Parathyroid adenoma (tissue), 2 donors: ENCODE results near the gene FAM187B.

Experiments used
- H2AFZ ChIP-seq: fragments of 300-600 bp; sonication (generic); one replicate; pipeline ENCODE4 v1.7.0; 2017; ENCODE audit warnings: antibody characterized with exemption, mild to moderate bottlenecking
- H3K27ac ChIP-seq: fragments of 300-600 bp; sonication (generic); one replicate; pipeline ENCODE4 v1.7.0; 2017
- H3K27me3 ChIP-seq: fragments of 300-600 bp; sonication (generic); one replicate; pipeline ENCODE4 v1.7.0; 2017; ENCODE audit warnings: low read length; ENCODE audit not compliant: control insufficient read depth, insufficient read depth
- H3K36me3 ChIP-seq: fragments of 300-600 bp; sonication (generic); one replicate; pipeline ENCODE4 v1.7.0; 2017; ENCODE audit warnings: low read length; ENCODE audit not compliant: control insufficient read depth, insufficient read depth
- H3K4me1 ChIP-seq: fragments of 300-600 bp; sonication (generic); one replicate; pipeline ENCODE4 v1.7.0; 2017; ENCODE audit warnings: control low read depth
- H3K4me2 ChIP-seq: fragments of 300-600 bp; sonication (generic); one replicate; pipeline ENCODE4 v1.7.0; 2017; ENCODE audit warnings: low read length
- H3K4me3 ChIP-seq: fragments of 300-600 bp; sonication (generic); one replicate; pipeline ENCODE4 v1.7.0; 2017; ENCODE audit warnings: low read depth, low read length
- H3K79me2 ChIP-seq: fragments of 300-600 bp; sonication (generic); one replicate; pipeline ENCODE4 v1.7.0; 2017; ENCODE audit warnings: control low read depth
- H3K9ac ChIP-seq: fragments of 300-600 bp; sonication (generic); one replicate; pipeline ENCODE4 v1.7.0; 2017; ENCODE audit warnings: mild to moderate bottlenecking
- H3K9me3 ChIP-seq: fragments of 300-600 bp; sonication (generic); one replicate; pipeline ENCODE4 v1.7.0; 2017; ENCODE audit warnings: low read length; ENCODE audit not compliant: control insufficient read depth
- TF ChIP-seq, protein P1 (sequence below): fragments of 300-600 bp; sonication (generic); IDR thresholded peaks from one replicate; pipeline ENCODE4 v1.7.0; 2017; ENCODE audit warnings: antibody characterized with exemption, mild to moderate bottlenecking
- donor health status: primary hyperparathyroidism.

Gene FAM187B

DNA sequence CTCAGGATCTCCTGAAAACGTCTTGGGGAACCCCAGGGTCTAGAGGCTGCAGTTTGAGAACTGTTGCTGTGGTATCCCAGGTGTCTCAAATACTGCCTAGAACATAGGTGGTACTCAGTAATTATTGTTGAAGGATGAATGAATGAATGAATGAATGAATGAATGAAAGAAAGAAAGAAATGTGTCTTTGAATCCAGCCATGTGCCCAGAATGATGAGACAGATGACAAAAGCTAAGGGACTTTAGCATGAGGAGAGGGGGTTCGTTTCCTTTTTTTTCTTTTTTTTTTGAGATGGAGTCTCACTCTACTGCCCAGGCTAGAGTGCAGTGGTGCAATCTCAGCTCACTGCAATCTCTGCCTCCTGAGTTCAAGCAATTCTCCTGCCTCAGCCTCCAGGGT is 28.0 kb upstream of the FAM187B start:
- H3K4me2 ChIP-seq: no peak overlapping the region
- TF ChIP-seq, protein P1, sequence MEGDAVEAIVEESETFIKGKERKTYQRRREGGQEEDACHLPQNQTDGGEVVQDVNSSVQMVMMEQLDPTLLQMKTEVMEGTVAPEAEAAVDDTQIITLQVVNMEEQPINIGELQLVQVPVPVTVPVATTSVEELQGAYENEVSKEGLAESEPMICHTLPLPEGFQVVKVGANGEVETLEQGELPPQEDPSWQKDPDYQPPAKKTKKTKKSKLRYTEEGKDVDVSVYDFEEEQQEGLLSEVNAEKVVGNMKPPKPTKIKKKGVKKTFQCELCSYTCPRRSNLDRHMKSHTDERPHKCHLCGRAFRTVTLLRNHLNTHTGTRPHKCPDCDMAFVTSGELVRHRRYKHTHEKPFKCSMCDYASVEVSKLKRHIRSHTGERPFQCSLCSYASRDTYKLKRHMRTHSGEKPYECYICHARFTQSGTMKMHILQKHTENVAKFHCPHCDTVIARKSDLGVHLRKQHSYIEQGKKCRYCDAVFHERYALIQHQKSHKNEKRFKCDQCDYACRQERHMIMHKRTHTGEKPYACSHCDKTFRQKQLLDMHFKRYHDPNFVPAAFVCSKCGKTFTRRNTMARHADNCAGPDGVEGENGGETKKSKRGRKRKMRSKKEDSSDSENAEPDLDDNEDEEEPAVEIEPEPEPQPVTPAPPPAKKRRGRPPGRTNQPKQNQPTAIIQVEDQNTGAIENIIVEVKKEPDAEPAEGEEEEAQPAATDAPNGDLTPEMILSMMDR: no peak
- no peaks in the 10 kb centered on the region for H3K36me3 ChIP-seq
- H3K9ac ChIP-seq: no peak overlapping the region
- peaks cover 2% of the 10 kb centered on the region for H3K79me2 ChIP-seq
- no peaks in the 10 kb centered on the region for H3K9me3 ChIP-seq
- H3K4me1 ChIP-seq: no peaks in the 10 kb centered on the region
- no peaks in the 10 kb centered on the region for H3K27me3 ChIP-seq
- H3K4me3 ChIP-seq: no peak overlapping the region
- H3K27ac ChIP-seq: no peak overlapping the region
- no peak overlapping the region for H2AFZ ChIP-seq

DNA sequence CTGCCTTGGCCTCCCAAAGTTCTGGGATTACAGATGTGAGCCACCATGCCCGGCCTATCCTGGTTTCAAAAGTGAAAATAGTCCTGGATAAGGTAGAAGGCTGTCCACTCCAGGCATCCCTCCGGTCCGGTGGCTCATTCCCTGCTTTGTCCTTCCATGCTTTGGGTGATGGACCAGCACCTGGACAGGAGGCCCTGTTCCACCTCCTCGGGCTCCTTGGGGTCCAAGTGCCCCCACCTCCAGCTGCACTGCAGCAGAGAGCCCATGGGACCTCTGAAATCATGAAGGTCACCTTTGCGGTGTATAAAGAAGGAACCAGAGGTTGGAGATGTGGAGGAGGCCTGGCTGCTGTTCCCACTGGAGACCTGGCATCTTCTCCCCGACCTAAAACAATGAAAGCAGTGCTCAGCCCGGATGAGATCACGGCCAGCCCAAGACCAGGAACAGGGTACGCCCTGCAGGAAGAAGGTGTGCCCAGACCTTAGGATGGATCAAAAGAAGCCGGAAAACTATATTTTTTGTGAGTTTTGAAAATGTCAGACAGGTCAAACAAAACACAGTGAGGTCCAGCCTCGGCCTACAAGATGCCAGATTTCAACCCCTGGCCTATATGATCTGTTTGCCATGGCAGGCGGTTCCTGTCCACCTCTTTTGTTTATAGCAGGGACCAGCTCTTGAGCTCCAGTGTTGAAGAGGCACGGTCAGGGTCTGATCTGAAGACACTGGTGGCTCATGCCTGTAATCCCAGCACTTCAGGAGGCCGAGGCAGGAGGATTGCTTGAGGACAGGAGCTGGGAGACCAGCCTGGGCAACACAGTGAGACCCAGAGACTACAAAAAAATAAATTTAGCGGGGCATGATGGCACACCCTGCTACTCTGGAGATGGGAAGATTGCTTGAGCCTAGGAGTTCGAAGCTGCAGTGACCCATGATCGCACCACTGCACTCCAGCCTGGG is 26.1 kb upstream of the FAM187B start:
- Histone ChIP-seq H2AFZ (no peak overlapping the region), H3K27ac (no peak overlapping the region), H3K4me2 (peak overlapping the region; percentile 13), H3K9ac (no peak overlapping the region), H3K27me3 (no peaks in the 10 kb centered on the region), H3K36me3 (no peaks in the 10 kb centered on the region), H3K9me3 (no peaks in the 10 kb centered on the region), H3K79me2 (peaks cover 2% of the 10 kb centered on the region), H3K4me3 (no peak overlapping the region), H3K4me1 (no peaks in the 10 kb centered on the region)
- TF ChIP-seq, protein P1: no peak

DNA sequence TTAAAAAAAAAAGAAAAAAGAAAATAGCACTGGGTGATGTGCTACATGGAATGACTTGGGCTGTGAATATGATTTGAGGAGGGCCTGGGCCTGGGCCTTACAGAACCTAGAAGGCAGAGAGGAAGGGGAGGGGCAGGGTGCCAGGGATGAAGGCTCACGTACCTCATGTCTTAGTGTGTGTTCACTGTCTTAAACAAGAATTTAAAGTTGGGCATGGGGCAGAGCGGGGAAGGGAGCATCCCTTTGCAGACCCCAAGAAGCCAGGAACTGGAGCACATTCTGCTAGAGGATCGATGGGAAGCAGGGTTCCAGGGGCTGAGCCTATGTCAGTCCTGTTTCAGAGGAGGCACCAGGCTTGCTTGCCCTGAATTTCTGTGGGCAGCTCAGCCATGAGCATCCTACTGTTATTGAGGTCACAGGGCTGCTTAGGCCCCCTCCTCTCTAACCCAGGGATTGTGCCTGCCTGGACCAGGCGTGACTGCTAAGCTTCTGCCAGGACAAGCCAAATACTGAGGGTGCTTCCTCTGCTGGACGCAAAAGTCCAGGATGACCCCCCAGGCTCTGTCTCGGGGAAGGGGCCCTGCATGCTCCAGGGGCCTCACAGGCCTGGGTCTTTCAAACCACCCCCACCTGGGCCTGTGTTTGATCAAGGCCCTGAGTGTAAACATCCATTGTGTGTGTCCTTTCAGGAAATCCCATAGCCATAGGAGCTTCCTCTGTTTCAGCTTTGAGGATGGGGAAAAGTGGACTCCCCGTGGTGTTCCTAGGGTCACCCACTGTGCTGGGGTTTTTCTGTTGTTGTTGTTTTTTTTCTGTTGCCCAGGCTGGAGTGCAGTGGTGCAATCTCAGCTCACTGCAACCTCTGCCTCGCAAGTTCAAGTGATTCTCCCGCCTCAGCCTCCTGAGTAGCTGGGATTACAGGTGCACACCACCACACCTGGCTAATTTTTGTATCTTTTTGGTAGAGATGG is 25.1 kb upstream of the FAM187B start:
- Histone ChIP-seq H3K36me3 (no peaks in the 10 kb centered on the region), H3K27me3 (no peaks in the 10 kb centered on the region), H3K4me3 (no peak overlapping the region), H3K4me2 (no peak overlapping the region), H3K4me1 (no peaks in the 10 kb centered on the region), H2AFZ (no peak overlapping the region), H3K9ac (no peak overlapping the region), H3K79me2 (peaks cover 5% of the 10 kb centered on the region), H3K9me3 (no peaks in the 10 kb centered on the region), H3K27ac (no peak overlapping the region)
- TF ChIP-seq, protein P1: no peak

DNA sequence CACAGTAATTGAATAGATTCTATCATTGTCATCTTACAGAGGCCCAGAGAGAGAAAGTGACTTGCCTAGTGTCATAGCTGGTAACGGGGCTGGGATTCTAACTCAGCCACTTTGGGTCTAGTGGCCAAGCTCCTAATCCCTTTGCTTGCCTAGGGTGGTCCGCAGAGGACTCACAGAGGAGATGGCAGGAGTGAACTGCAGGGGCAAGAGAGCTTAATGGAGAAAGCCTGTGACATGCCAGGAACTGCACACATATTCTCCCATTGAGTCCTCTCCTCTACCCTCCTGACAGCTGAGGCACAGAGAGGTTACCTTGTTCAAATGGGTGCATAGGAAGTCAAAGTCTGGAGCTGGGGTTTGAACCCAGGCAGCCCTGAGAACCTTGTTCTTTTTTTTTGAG is 22.9 kb upstream of the FAM187B start:
- no peak overlapping the region for H3K4me2 ChIP-seq
- TF ChIP-seq, protein P1: no peak
- peaks cover 3% of the 10 kb centered on the region for H3K79me2 ChIP-seq
- H3K9ac ChIP-seq: no peak overlapping the region
- H3K9me3 ChIP-seq: no peaks in the 10 kb centered on the region
- H3K27ac ChIP-seq: no peak overlapping the region
- H2AFZ ChIP-seq: no peak overlapping the region
- H3K4me1 ChIP-seq: no peaks in the 10 kb centered on the region
- H3K27me3 ChIP-seq: no peaks in the 10 kb centered on the region
- H3K4me3 ChIP-seq: no peak overlapping the region
- no peaks in the 10 kb centered on the region for H3K36me3 ChIP-seq
